Left ventricle myocardium inferior (tissue), 1 donor: ENCODE data around the gene LEO1. TPM values are rescaled to one million over a fixed set of nuclear protein-coding genes. Genes with fewer than 3 reads are reported as not detected.

ENCODE experiments used
- DNase-seq: peaks from one replicate; pipeline ENCODE4 v3.0.0-alpha.2; 2020
- H3K27ac ChIP-seq: fragments of 200-600 bp; replicated peaks from 2 replicates; pipeline ENCODE4 v1.8.0; 2021
- H3K27me3 ChIP-seq: fragments of 200-600 bp; 2 replicates; pipeline ENCODE4 v1.8.0; 2021; ENCODE audit warnings: low read depth
- H3K36me3 ChIP-seq: fragments of 200-600 bp; 2 replicates; pipeline ENCODE4 v1.8.0; 2021
- H3K4me1 ChIP-seq: fragments of 200-600 bp; 2 replicates; pipeline ENCODE4 v1.8.0; 2021
- H3K4me3 ChIP-seq: fragments of 200-600 bp; 2 replicates; pipeline ENCODE4 v1.8.0; 2021; ENCODE audit warnings: mild to moderate bottlenecking, moderate library complexity
- H3K9me3 ChIP-seq: fragments of 200-600 bp; replicated peaks from 2 replicates; pipeline ENCODE4 v1.8.0; 2021
- CTCF ChIP-seq: fragments of 200-600 bp; IDR thresholded peaks from 2 replicates; pipeline ENCODE4 v1.8.0; 2021; ENCODE audit warnings: antibody characterized with exemption, mild to moderate bottlenecking, borderline replicate concordance
- intact Hi-C: fragments of 100-400 bp; cut with micrococcal nuclease; formaldehyde crosslinking; loops from one replicate; pipeline ENCODE4 v1.11.0; 2022
- total RNA-seq: library from RNA; stranded (reverse); fragmentation: NEBNext Ultra II Directional; extraction: Animal tissue kit (Norgen Biotek cat#: 25700); gene quantifications from one replicate; pipeline ENCODE4 v1.2.1, GENCODE V29; 2021
- donor health status: DM: no; HTN: yes; CAD: no; lungs with severe emphysema.

LEO1 gene
- total RNA-seq, 1 donor from 2014 or later: 9.7 TPM

- Histone ChIP-seq H3K36me3 (no peaks in the 10 kb centered on the region), H3K27ac (peak within 1 kb of the TSS; percentile 95), H3K27me3 (no peaks in the 10 kb centered on the region), H3K4me1 (peaks cover 53% of the 10 kb centered on the region), H3K9me3 (no peaks in the 10 kb centered on the region), H3K4me3 (peak within 1 kb of the TSS; percentile 75)
- intact Hi-C loops: no loop called here
- no peak for TF ChIP-seq CTCF
- peak; percentile 95 for DNase-seq
These were observed 47.3 kb upstream of the LEO1 start, which contains the start of gene MAPK6 for GRCh38 chr15:52018693-52019393. Gene MAPK6 (plus strand): TSS chr15:52019219. CDS start chr15:52046461, 27,242 bp downstream.

GRCh38 chr15:52018244-52018643 is 46.7 kb upstream of the LEO1 start:
- no peaks in the 10 kb centered on the region for H3K36me3 ChIP-seq
- no peaks in the 10 kb centered on the region for H3K9me3 ChIP-seq
- peak overlapping the region; percentile 95 for H3K27ac ChIP-seq
- peak overlapping the region; percentile 75 for H3K4me3 ChIP-seq
- DNase-seq: no peak
- TF ChIP-seq CTCF: no peak
- intact Hi-C loops: no loop called here
- no peaks in the 10 kb centered on the region for H3K27me3 ChIP-seq
- peaks cover 54% of the 10 kb centered on the region for H3K4me1 ChIP-seq

- Histone ChIP-seq H3K4me3 (no peak overlapping the region), H3K27ac (no peak overlapping the region), H3K9me3 (no peaks in the 10 kb centered on the region), H3K27me3 (no peaks in the 10 kb centered on the region), H3K36me3 (no peaks in the 10 kb centered on the region), H3K4me1 (peaks cover 54% of the 10 kb centered on the region)
- no peak for DNase-seq
- intact Hi-C loops: no loop called here
- TF ChIP-seq CTCF: no peak
These were observed 44.7 kb upstream of the LEO1 start for GRCh38 chr15:52016316-52016715.

GRCh38 chr15:52014616-52015015 is 43.0 kb upstream of the LEO1 start:
- Histone ChIP-seq H3K27me3 (no peaks in the 10 kb centered on the region), H3K9me3 (no peaks in the 10 kb centered on the region), H3K4me1 (peaks cover 43% of the 10 kb centered on the region), H3K36me3 (no peaks in the 10 kb centered on the region), H3K27ac (peak overlapping the region; percentile 45), H3K4me3 (no peak overlapping the region)
- intact Hi-C loops: no loop called here
- DNase-seq: no peak
- TF ChIP-seq CTCF: no peak

- intact Hi-C loops: no loop called here
- Histone ChIP-seq H3K9me3 (no peaks in the 10 kb centered on the region), H3K4me3 (no peak overlapping the region), H3K36me3 (no peaks in the 10 kb centered on the region), H3K27me3 (no peaks in the 10 kb centered on the region), H3K27ac (peak overlapping the region; percentile 45), H3K4me1 (peaks cover 42% of the 10 kb centered on the region)
- no peak for TF ChIP-seq CTCF
- no peak for DNase-seq
These were observed 41.7 kb upstream of the LEO1 start for GRCh38 chr15:52013151-52013791.
